ENCODE results near the gene SYT11.
"Not testable (repeated sequence)": the region's sequence is repeated elsewhere in the genome, so short reads cannot be mapped to it uniquely, and the experiment has no call there.

The SYT11 gene

GRCh38 chr1:155895617-155896016 lies 36.2 kb downstream of the SYT11 start:
- H3K4me3 ChIP-seq (ENCODE audit: low read depth in 1 of 2, low read length in 2 of 2); H3K27ac ChIP-seq (ENCODE audit: low read depth, low read length); H3K27me3 ChIP-seq (ENCODE audit: control insufficient read depth in 1 of 2, insufficient read depth in 2 of 2, low read length in 2 of 2); H3K9ac ChIP-seq (ENCODE audit: low read depth in 1 of 2, low read length in 2 of 2); H3K4me1 ChIP-seq (ENCODE audit: control insufficient read depth in 1 of 2, insufficient read depth in 2 of 2, low read length in 2 of 2); H3K9me3 ChIP-seq (ENCODE audit: control insufficient read depth in 1 of 2, low read length in 2 of 2): not testable (repeated sequence)
- peaks cover 25 to 32% of the 10 kb centered on the region in 2 donors for H3K36me3 ChIP-seq (ENCODE audit: control insufficient read depth in 1 of 2, insufficient read depth in 2 of 2, low read length in 2 of 2)

- not testable (repeated sequence) for H3K4me3 ChIP-seq (ENCODE audit: low read depth in 1 of 2, low read length in 2 of 2); H3K9ac ChIP-seq (ENCODE audit: low read depth in 1 of 2, low read length in 2 of 2); H3K4me1 ChIP-seq (ENCODE audit: control insufficient read depth in 1 of 2, insufficient read depth in 2 of 2, low read length in 2 of 2); H3K27me3 ChIP-seq (ENCODE audit: control insufficient read depth in 1 of 2, insufficient read depth in 2 of 2, low read length in 2 of 2); H3K9me3 ChIP-seq (ENCODE audit: control insufficient read depth in 1 of 2, low read length in 2 of 2); H3K27ac ChIP-seq (ENCODE audit: low read depth, low read length)
- peaks cover 25 to 41% of the 10 kb centered on the region in 2 donors for H3K36me3 ChIP-seq (ENCODE audit: control insufficient read depth in 1 of 2, insufficient read depth in 2 of 2, low read length in 2 of 2)
Measured at GRCh38 chr1:155896476-155896875, 37.1 kb downstream of the SYT11 start.

GRCh38 chr1:155897746-155898145 lies 38.4 kb downstream of the SYT11 start:
- no peak overlapping the region for H3K27ac ChIP-seq (ENCODE audit: low read depth, low read length)
- H3K27me3 ChIP-seq (ENCODE audit: control insufficient read depth in 1 of 2, insufficient read depth in 2 of 2, low read length in 2 of 2): no peaks in the 10 kb centered on the region
- no peak overlapping the region for H3K4me3 ChIP-seq (ENCODE audit: low read depth in 1 of 2, low read length in 2 of 2)
- no peak overlapping the region for H3K9ac ChIP-seq (ENCODE audit: low read depth in 1 of 2, low read length in 2 of 2)
- peaks cover 25 to 46% of the 10 kb centered on the region in 2 donors for H3K36me3 ChIP-seq (ENCODE audit: control insufficient read depth in 1 of 2, insufficient read depth in 2 of 2, low read length in 2 of 2)
- no peaks in the 10 kb centered on the region for H3K9me3 ChIP-seq (ENCODE audit: control insufficient read depth in 1 of 2, low read length in 2 of 2)
- peaks cover 4 to 7% of the 10 kb centered on the region in 2 donors for H3K4me1 ChIP-seq (ENCODE audit: control insufficient read depth in 1 of 2, insufficient read depth in 2 of 2, low read length in 2 of 2)

- Histone ChIP-seq H3K27ac (ENCODE audit: low read depth, low read length) (no peak overlapping the region), H3K4me3 (ENCODE audit: low read depth in 1 of 2, low read length in 2 of 2) (no peak overlapping the region), H3K9ac (ENCODE audit: low read depth in 1 of 2, low read length in 2 of 2) (no peak overlapping the region), H3K4me1 (ENCODE audit: control insufficient read depth in 1 of 2, insufficient read depth in 2 of 2, low read length in 2 of 2) (no peaks in the 10 kb centered on the region), H3K27me3 (ENCODE audit: control insufficient read depth in 1 of 2, insufficient read depth in 2 of 2, low read length in 2 of 2) (no peaks in the 10 kb centered on the region), H3K36me3 (ENCODE audit: control insufficient read depth in 1 of 2, insufficient read depth in 2 of 2, low read length in 2 of 2) (peaks cover 31 to 51% of the 10 kb centered on the region in 2 donors), H3K9me3 (ENCODE audit: control insufficient read depth in 1 of 2, low read length in 2 of 2) (no peaks in the 10 kb centered on the region)
Measured at GRCh38 chr1:155898888-155899287, 39.5 kb downstream of the SYT11 start.

- Histone ChIP-seq H3K4me3 (ENCODE audit: low read depth in 1 of 2, low read length in 2 of 2) (no peak overlapping the region), H3K4me1 (ENCODE audit: control insufficient read depth in 1 of 2, insufficient read depth in 2 of 2, low read length in 2 of 2) (no peaks in the 10 kb centered on the region), H3K36me3 (ENCODE audit: control insufficient read depth in 1 of 2, insufficient read depth in 2 of 2, low read length in 2 of 2) (peaks cover 38 to 59% of the 10 kb centered on the region in 2 donors), H3K27ac (ENCODE audit: low read depth, low read length) (no peak overlapping the region), H3K9me3 (ENCODE audit: control insufficient read depth in 1 of 2, low read length in 2 of 2) (no peaks in the 10 kb centered on the region), H3K27me3 (ENCODE audit: control insufficient read depth in 1 of 2, insufficient read depth in 2 of 2, low read length in 2 of 2) (no peaks in the 10 kb centered on the region), H3K9ac (ENCODE audit: low read depth in 1 of 2, low read length in 2 of 2) (no peak overlapping the region)
Measured at GRCh38 chr1:155899683-155900082, 40.3 kb downstream of the SYT11 start.

GRCh38 chr1:155900161-155900560 lies 40.8 kb downstream of the SYT11 start:
- Histone ChIP-seq H3K9me3 (ENCODE audit: control insufficient read depth in 1 of 2, low read length in 2 of 2) (no peaks in the 10 kb centered on the region), H3K36me3 (ENCODE audit: control insufficient read depth in 1 of 2, insufficient read depth in 2 of 2, low read length in 2 of 2) (peaks cover 43 to 63% of the 10 kb centered on the region in 2 donors), H3K9ac (ENCODE audit: low read depth in 1 of 2, low read length in 2 of 2) (no peak overlapping the region), H3K27ac (ENCODE audit: low read depth, low read length) (no peak overlapping the region), H3K4me3 (ENCODE audit: low read depth in 1 of 2, low read length in 2 of 2) (no peak overlapping the region), H3K4me1 (ENCODE audit: control insufficient read depth in 1 of 2, insufficient read depth in 2 of 2, low read length in 2 of 2) (no peaks in the 10 kb centered on the region), H3K27me3 (ENCODE audit: control insufficient read depth in 1 of 2, insufficient read depth in 2 of 2, low read length in 2 of 2) (no peaks in the 10 kb centered on the region)

- Histone ChIP-seq H3K36me3 (ENCODE audit: control insufficient read depth in 1 of 2, insufficient read depth in 2 of 2, low read length in 2 of 2) (peaks cover 31 to 55% of the 10 kb centered on the region in 2 donors), H3K9me3 (ENCODE audit: control insufficient read depth in 1 of 2, low read length in 2 of 2) (no peaks in the 10 kb centered on the region), H3K27me3 (ENCODE audit: control insufficient read depth in 1 of 2, insufficient read depth in 2 of 2, low read length in 2 of 2) (no peaks in the 10 kb centered on the region), H3K4me3 (ENCODE audit: low read depth in 1 of 2, low read length in 2 of 2) (no peak overlapping the region), H3K27ac (ENCODE audit: low read depth, low read length) (no peak overlapping the region), H3K9ac (ENCODE audit: low read depth in 1 of 2, low read length in 2 of 2) (no peak overlapping the region), H3K4me1 (ENCODE audit: control insufficient read depth in 1 of 2, insufficient read depth in 2 of 2, low read length in 2 of 2) (no peaks in the 10 kb centered on the region)
Measured at GRCh38 chr1:155904261-155904660, 44.9 kb downstream of the SYT11 start.

GRCh38 chr1:155909894-155910293 lies 50.5 kb downstream of the SYT11 start:
- Histone ChIP-seq H3K27me3 (ENCODE audit: control insufficient read depth in 1 of 2, insufficient read depth in 2 of 2, low read length in 2 of 2) (no peaks in the 10 kb centered on the region), H3K4me1 (ENCODE audit: control insufficient read depth in 1 of 2, insufficient read depth in 2 of 2, low read length in 2 of 2) (peaks cover 14 to 18% of the 10 kb centered on the region in 2 donors), H3K9ac (ENCODE audit: low read depth in 1 of 2, low read length in 2 of 2) (peak overlapping the region in 1 of 2 donors; percentile 78), H3K36me3 (ENCODE audit: control insufficient read depth in 1 of 2, insufficient read depth in 2 of 2, low read length in 2 of 2) (peaks cover 22 to 37% of the 10 kb centered on the region in 2 donors), H3K27ac (ENCODE audit: low read depth, low read length) (no peak overlapping the region), H3K4me3 (ENCODE audit: low read depth in 1 of 2, low read length in 2 of 2) (peak overlapping the region; percentile 89 to 93), H3K9me3 (ENCODE audit: control insufficient read depth in 1 of 2, low read length in 2 of 2) (no peaks in the 10 kb centered on the region)

- Histone ChIP-seq H3K9ac (ENCODE audit: low read depth in 1 of 2, low read length in 2 of 2) (peak overlapping the region; percentile 78 to 89), H3K4me1 (ENCODE audit: control insufficient read depth in 1 of 2, insufficient read depth in 2 of 2, low read length in 2 of 2) (peaks cover 14 to 18% of the 10 kb centered on the region in 2 donors), H3K27ac (ENCODE audit: low read depth, low read length) (peak overlapping the region; percentile 69), H3K27me3 (ENCODE audit: control insufficient read depth in 1 of 2, insufficient read depth in 2 of 2, low read length in 2 of 2) (no peaks in the 10 kb centered on the region), H3K4me3 (ENCODE audit: low read depth in 1 of 2, low read length in 2 of 2) (peak overlapping the region; percentile 89 to 93), H3K36me3 (ENCODE audit: control insufficient read depth in 1 of 2, insufficient read depth in 2 of 2, low read length in 2 of 2) (peaks cover 21 to 36% of the 10 kb centered on the region in 2 donors), H3K9me3 (ENCODE audit: control insufficient read depth in 1 of 2, low read length in 2 of 2) (no peaks in the 10 kb centered on the region)
Measured at GRCh38 chr1:155910621-155911121, 51.3 kb downstream of the SYT11 start.

- Histone ChIP-seq H3K27ac (ENCODE audit: low read depth, low read length) (peak within 1 kb of the TSS; percentile 69), H3K9me3 (ENCODE audit: control insufficient read depth in 1 of 2, low read length in 2 of 2) (no peaks in the 10 kb centered on the region), H3K4me3 (ENCODE audit: low read depth in 1 of 2, low read length in 2 of 2) (peak within 1 kb of the TSS; percentile 89 to 93), H3K9ac (ENCODE audit: low read depth in 1 of 2, low read length in 2 of 2) (peak within 1 kb of the TSS; percentile 78 to 89), H3K4me1 (ENCODE audit: control insufficient read depth in 1 of 2, insufficient read depth in 2 of 2, low read length in 2 of 2) (peaks cover 14 to 18% of the 10 kb centered on the region in 2 donors), H3K27me3 (ENCODE audit: control insufficient read depth in 1 of 2, insufficient read depth in 2 of 2, low read length in 2 of 2) (no peaks in the 10 kb centered on the region), H3K36me3 (ENCODE audit: control insufficient read depth in 1 of 2, insufficient read depth in 2 of 2, low read length in 2 of 2) (peaks cover 28 to 43% of the 10 kb centered on the region in 2 donors)
Measured at GRCh38 chr1:155911156-155912055, 52.0 kb downstream of the SYT11 start, which contains the start of gene RIT1. RIT1 (minus strand) TSS chr1:155911349; CDS start chr1:155910761, 588 bp downstream.

Measured in duodenal mucosa (tissue), 2 donors.